Activated CD8-positive, alpha-beta T cell treated with anti-CD3 and anti-CD28 coated beads for 36 hours (primary cell): ENCODE results near the gene KLHL29. TPM values are rescaled to one million over a fixed set of nuclear protein-coding genes. Genes with fewer than 3 reads are reported as not detected.

Source experiments
- ATAC-seq: fragments of 200-7000 bp; cut with Tn5 transposase; one replicate; pipeline ENCODE4 v1.10.0; 2021; ENCODE audit warnings: mild to moderate bottlenecking, moderate library complexity
- CTCF ChIA-PET: fragments of 350-600 bp; sonication (Branson Sonifier 250); formaldehyde crosslinking; loops from one replicate; lab custom pipeline; 2021; ENCODE audit warnings: antibody characterized with exemption; lab: Charles Lee
- POLR2A ChIA-PET: fragments of 350-600 bp; sonication (Branson Sonifier 250); formaldehyde crosslinking; loops from one replicate; lab custom pipeline; 2021; ENCODE audit warnings: antibody characterized with exemption; lab: Charles Lee
- DNase-seq: peaks from one replicate; pipeline ENCODE4 v3.0.0-alpha.2; 2020
- H3K27ac Mint-ChIP-seq: one replicate; pipeline ENCODE4 v1.8.0; 2021; ENCODE audit warnings: mild to moderate bottlenecking, mixed read lengths
- H3K27me3 Mint-ChIP-seq: one replicate; pipeline ENCODE4 v1.8.0; 2021; ENCODE audit warnings: mixed read lengths
- H3K36me3 Mint-ChIP-seq: one replicate; pipeline ENCODE4 v1.8.0; 2021; ENCODE audit warnings: low read depth, mixed read lengths
- H3K4me1 Mint-ChIP-seq: one replicate; pipeline ENCODE4 v1.8.0; 2021; ENCODE audit warnings: low read depth, mixed read lengths
- H3K4me3 Mint-ChIP-seq: one replicate; pipeline ENCODE4 v1.8.0; 2021; ENCODE audit warnings: mild to moderate bottlenecking, moderate library complexity, mixed read lengths
- H3K9me3 Mint-ChIP-seq: one replicate; pipeline ENCODE4 v1.8.0; 2021; ENCODE audit warnings: mixed read lengths
- CTCF ChIP-seq: fragments of 200-600 bp; IDR thresholded peaks from one replicate; pipeline ENCODE4 v1.8.0; 2022; ENCODE audit warnings: antibody characterized with exemption, mild to moderate bottlenecking
- intact Hi-C: fragments of 100-400 bp; cut with micrococcal nuclease; formaldehyde crosslinking; loops from one replicate; pipeline ENCODE4 v1.10.0; 2022
- total RNA-seq, 2 experiments: library from RNA; stranded (reverse); gene quantifications; one replicate each; pipeline ENCODE4 v1.2.3, GENCODE V29; 2021

KLHL29 gene
- total RNA-seq, 2 experiments from 2014 or later, result 1.0 to 1.2 TPM

GRCh38 chr2:23599667-23600066, 214.7 kb downstream of the KLHL29 start:
- no peaks in the 10 kb centered on the region for H3K4me1 Mint-ChIP-seq
- intact Hi-C loops, result no loop called here
- no peak for ATAC-seq
- H3K27ac Mint-ChIP-seq, result no peak overlapping the region
- H3K27me3 Mint-ChIP-seq, result no peaks in the 10 kb centered on the region
- no peak for TF ChIP-seq CTCF
- no peaks in the 10 kb centered on the region for H3K36me3 Mint-ChIP-seq
- DNase-seq, result no peak
- POLR2A ChIA-PET, result no interaction called here
- H3K9me3 Mint-ChIP-seq, result no peaks in the 10 kb centered on the region
- CTCF ChIA-PET, result no interaction called here
- no peak overlapping the region for H3K4me3 Mint-ChIP-seq

- TF ChIP-seq CTCF, result no peak
- ATAC-seq (no peak), DNase-seq (no peak)
- intact Hi-C loops, result no loop called here
- ChIA-PET POLR2A (no interaction called here), CTCF (no interaction called here)
- H3K4me1 Mint-ChIP-seq, result no peaks in the 10 kb centered on the region
- H3K27ac Mint-ChIP-seq, result no peak overlapping the region
- H3K9me3 Mint-ChIP-seq, result no peaks in the 10 kb centered on the region
- no peak overlapping the region for H3K4me3 Mint-ChIP-seq
- no peaks in the 10 kb centered on the region for H3K36me3 Mint-ChIP-seq
- no peaks in the 10 kb centered on the region for H3K27me3 Mint-ChIP-seq
Observed at GRCh38 chr2:23600346-23600745, 215.4 kb downstream of the KLHL29 start.

GRCh38 chr2:23601301-23601965, 216.5 kb downstream of the KLHL29 start:
- ATAC-seq, result no peak
- no peak overlapping the region for H3K27ac Mint-ChIP-seq
- no peak overlapping the region for H3K4me3 Mint-ChIP-seq
- H3K9me3 Mint-ChIP-seq, result peaks cover 4% of the 10 kb centered on the region
- ChIA-PET POLR2A (no interaction called here), CTCF (no interaction called here)
- no peaks in the 10 kb centered on the region for H3K36me3 Mint-ChIP-seq
- H3K4me1 Mint-ChIP-seq, result no peaks in the 10 kb centered on the region
- intact Hi-C loops, result no loop called here
- DNase-seq, result no peak
- TF ChIP-seq CTCF, result no peak
- H3K27me3 Mint-ChIP-seq, result no peaks in the 10 kb centered on the region

GRCh38 chr2:23602116-23602515, 217.1 kb downstream of the KLHL29 start:
- Mint-ChIP-seq H3K4me3 (no peak overlapping the region), H3K27ac (no peak overlapping the region), H3K27me3 (no peaks in the 10 kb centered on the region), H3K36me3 (no peaks in the 10 kb centered on the region), H3K4me1 (no peaks in the 10 kb centered on the region), H3K9me3 (peaks cover 9% of the 10 kb centered on the region)
- ChIA-PET POLR2A (no interaction called here), CTCF (no interaction called here)
- DNase-seq (no peak), ATAC-seq (no peak)
- intact Hi-C loops, result no loop called here
- no peak for TF ChIP-seq CTCF

GRCh38 chr2:23603156-23603555, 218.2 kb downstream of the KLHL29 start:
- intact Hi-C loops, result no loop called here
- no peak for ATAC-seq
- peaks cover 14% of the 10 kb centered on the region for H3K9me3 Mint-ChIP-seq
- no peaks in the 10 kb centered on the region for H3K27me3 Mint-ChIP-seq
- DNase-seq, result no peak
- H3K4me1 Mint-ChIP-seq, result no peaks in the 10 kb centered on the region
- no peaks in the 10 kb centered on the region for H3K36me3 Mint-ChIP-seq
- H3K27ac Mint-ChIP-seq, result no peak overlapping the region
- CTCF ChIA-PET, result no interaction called here
- POLR2A ChIA-PET, result no interaction called here
- TF ChIP-seq CTCF, result no peak
- H3K4me3 Mint-ChIP-seq, result no peak overlapping the region
